Retinal pigment epithelial cell (primary cell): ENCODE measurements around the gene MAPK10.

ENCODE experiments used
- DNase-seq: peaks from one replicate; pipeline ENCODE4 v3.0.0-alpha.2; 2010; ENCODE audit warnings: low read depth
- H3K4me3 ChIP-seq: 2 replicates; pipeline ENCODE4 v1.5.1; 2011; ENCODE audit warnings: mild to moderate bottlenecking, low read length, control low read depth, moderate library complexity
- CTCF ChIP-seq: conservative IDR thresholded peaks from 2 replicates; pipeline ENCODE4 v1.5.1; 2011; ENCODE audit warnings: low read depth, low read length, control low read depth, inconsistent platforms

MAPK10 gene

GRCh38 chr4:85994576-85994975 is 365.3 kb downstream of the MAPK10 start:
- no peak for DNase-seq
- TF ChIP-seq CTCF = no peak
- H3K4me3 ChIP-seq = no peak overlapping the region

DNA sequence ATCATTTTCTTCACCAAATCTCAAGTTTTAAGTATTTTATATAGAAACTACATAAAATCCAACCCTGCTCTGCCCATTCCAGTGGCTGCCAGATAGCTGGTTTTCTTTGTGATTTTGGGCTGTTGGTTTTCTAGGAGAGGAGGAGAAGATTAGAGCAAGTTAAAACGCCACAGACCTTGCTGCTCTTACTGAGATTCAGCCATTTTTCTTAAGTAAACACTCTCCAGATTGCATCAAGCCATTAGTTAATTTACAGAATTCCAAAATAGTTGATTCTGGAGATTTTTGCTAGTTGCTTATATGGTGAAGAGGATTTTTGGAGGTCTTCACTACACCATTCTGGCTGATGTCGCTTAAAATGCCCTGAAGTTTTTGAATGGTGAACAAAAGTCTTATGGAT is 366.2 kb downstream of the MAPK10 start:
- no peak for TF ChIP-seq CTCF
- no peak overlapping the region for H3K4me3 ChIP-seq
- no peak for DNase-seq

- DNase-seq = no peak
- no peak for TF ChIP-seq CTCF
- H3K4me3 ChIP-seq = no peak overlapping the region
Observed at GRCh38 chr4:85986266-85986665, 373.6 kb downstream of the MAPK10 start.

DNA sequence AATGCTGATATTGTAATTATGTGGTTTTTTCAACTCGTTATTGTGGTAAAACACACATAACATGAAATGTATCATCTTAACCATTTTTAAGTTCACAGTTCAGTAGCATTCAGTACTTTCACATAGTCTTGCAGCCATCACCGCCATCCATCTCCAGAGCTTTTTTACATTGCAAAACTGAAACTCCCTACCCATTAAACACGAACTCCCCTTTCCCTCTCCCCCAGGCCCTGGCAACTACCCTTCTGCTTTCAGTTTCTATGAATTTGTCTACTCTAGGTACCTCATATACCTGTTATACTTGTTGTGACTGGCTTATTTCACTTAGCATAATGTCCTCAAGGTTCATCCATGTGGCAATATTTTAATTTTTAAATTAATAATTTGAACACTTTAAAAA is 380.6 kb downstream of the MAPK10 start:
- TF ChIP-seq CTCF = no peak
- no peak for DNase-seq
- no peak overlapping the region for H3K4me3 ChIP-seq

- DNase-seq = no peak
- TF ChIP-seq CTCF = no peak
- no peak overlapping the region for H3K4me3 ChIP-seq
Observed at GRCh38 chr4:85970535-85970934, 389.3 kb downstream of the MAPK10 start.

- peak; percentile 55 for TF ChIP-seq CTCF
- H3K4me3 ChIP-seq = no peak overlapping the region
- peak; percentile 30 for DNase-seq
Observed at GRCh38 chr4:85968945-85969819, 390.7 kb downstream of the MAPK10 start.

DNA sequence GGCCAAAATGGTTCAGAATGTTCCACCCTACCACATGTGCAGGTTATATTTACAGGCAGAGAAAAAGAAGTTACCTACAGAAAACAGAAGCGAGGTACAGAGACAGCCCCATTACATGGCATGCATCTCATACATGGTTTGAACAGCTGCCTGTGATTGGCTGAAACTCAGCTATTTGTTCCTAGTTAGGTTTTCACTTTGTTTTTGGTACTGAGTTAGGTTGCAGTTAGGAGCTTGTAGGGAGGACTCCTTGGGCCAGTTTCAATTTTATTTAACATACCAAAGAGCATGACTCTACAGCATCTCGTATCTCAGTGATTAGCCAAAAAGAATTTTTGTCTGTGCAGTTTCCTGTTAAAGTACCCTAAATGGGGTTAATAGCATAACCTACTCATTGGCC is 392.0 kb downstream of the MAPK10 start:
- DNase-seq = no peak
- TF ChIP-seq CTCF = no peak
- no peak overlapping the region for H3K4me3 ChIP-seq
